GM10266 (cell line): ENCODE results near the gene GET4.

ENCODE experiments used
- DNase-seq: peaks from one replicate; pipeline ENCODE4 v3.0.0; 2012; ENCODE audit errors: extremely low spot score
- TF ChIP-seq, protein P1 (sequence below): IDR thresholded peaks from 2 replicates; pipeline ENCODE4 v1.5.1; 2012; ENCODE audit warnings: mild to moderate bottlenecking, low read depth; ENCODE audit not compliant: control insufficient read depth, insufficient read depth; ENCODE audit errors: missing control alignments

GET4 gene

DNA sequence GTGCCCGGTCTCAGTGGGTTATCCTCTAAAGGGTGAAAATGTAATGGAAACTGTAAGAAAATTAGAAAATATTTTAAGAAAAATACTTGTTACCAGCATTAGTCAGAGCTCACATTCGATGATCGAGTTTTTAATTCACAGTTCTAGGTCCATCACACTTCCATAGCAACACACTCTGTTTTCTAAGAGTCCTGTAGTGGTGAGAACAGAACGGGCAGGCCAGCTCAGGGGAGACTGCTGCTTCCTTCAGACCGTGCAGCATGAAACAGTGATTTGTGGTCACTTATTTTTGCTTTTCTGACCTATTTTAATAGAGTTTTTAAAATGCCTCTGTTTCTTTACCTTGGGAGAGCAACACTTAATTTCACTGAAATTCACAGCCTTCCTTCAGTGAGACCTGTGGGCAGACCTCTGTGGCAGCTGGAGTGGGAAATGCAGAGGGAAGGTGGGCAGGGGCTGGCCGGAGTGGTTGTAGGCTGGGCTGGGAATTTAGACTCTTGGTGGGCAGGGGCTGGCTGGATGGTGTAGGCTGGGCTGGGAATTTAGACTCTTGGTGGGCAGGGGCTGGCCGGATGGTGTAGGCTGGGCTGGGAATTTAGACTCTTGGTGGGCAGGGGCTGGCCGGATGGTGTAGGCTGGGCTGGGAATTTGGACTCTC is 42.6 kb upstream of the GET4 start:
- no peak for DNase-seq
- TF ChIP-seq, protein P1, sequence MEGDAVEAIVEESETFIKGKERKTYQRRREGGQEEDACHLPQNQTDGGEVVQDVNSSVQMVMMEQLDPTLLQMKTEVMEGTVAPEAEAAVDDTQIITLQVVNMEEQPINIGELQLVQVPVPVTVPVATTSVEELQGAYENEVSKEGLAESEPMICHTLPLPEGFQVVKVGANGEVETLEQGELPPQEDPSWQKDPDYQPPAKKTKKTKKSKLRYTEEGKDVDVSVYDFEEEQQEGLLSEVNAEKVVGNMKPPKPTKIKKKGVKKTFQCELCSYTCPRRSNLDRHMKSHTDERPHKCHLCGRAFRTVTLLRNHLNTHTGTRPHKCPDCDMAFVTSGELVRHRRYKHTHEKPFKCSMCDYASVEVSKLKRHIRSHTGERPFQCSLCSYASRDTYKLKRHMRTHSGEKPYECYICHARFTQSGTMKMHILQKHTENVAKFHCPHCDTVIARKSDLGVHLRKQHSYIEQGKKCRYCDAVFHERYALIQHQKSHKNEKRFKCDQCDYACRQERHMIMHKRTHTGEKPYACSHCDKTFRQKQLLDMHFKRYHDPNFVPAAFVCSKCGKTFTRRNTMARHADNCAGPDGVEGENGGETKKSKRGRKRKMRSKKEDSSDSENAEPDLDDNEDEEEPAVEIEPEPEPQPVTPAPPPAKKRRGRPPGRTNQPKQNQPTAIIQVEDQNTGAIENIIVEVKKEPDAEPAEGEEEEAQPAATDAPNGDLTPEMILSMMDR = no peak

DNA sequence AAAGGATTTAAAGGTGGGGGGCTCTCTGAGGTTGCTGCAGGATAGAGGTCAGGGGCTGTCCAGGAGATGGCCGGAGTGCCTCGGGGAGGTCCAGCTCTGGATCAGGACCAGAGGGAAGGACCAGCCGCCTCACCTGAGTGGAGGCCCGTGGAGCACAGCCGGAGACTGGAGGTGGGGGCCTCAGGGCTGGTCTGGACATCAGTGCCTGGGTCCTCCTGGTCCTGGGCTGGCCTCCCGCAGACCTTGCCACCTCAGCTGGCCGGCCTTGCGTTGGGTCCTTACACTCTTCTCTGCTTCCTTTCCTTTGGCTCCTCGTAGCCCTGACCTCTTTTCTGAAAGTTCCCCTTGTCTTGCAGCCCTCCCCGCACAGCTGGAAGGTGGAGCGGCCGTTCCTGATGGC is 42.1 kb upstream of the GET4 start:
- TF ChIP-seq, protein P1 = no peak
- DNase-seq = no peak

DNA sequence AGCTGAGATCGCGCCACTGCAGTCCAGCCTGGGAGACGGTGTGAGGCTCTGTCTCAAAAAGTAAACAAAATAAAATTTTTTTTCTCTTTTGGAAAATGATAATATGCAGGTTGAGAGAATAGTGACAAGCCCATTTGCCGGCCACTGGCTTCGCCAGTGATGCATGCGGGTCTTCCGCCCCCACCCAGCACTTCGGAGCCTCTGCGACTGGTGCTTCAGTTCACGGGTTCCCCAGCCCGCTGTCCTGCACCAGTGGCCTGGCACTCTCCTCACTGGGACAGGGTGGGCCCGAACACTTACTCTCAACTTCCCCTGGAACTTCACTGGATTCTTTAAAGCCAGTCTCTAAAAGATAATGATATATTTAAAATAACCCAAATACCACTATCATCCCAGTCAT is 41.3 kb upstream of the GET4 start:
- no peak for DNase-seq
- TF ChIP-seq, protein P1 = no peak

DNA sequence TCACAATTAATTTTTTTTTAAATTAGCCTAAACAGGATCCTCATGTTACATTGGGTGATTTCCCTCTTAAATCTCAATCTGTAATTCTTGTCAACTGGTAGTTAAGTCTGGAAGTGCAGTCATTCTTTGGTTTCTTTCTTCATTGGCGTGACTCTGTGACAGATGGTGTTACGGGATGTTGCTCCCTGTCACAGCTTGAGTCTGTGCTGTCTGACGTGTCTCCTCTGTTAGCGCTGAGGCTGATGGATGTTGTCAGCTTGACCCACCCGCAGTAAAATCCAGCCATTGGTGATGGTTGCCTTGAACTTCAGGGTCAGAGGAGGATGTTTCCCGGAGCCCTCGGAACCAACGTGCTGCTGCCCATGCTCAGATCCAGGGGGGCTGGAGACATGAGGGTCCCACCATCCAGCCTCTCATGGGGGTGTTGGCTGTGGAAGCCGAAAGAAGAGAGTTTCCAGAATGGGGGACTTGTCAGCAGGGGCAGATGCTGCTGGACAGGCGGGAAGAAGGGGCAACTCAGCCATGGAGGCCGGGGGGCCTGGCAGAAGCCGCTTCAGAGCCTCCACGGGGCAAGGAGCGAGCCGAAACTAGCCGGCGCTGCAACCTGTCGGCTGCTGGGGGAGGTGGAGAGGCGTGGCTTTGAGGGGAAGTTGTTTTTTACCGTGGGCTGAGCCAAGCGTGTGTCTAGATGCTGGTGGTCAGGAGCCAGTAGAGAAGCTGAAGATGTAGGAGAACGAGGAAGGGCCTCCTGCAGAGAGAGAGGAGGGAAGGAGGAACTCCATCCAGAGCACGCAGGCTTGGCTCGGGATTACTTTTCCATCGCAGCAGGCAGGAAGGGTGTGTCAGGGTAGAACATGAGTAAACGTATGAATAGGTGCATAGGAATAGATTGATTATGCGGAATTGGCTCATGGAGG is 40.6 kb upstream of the GET4 start:
- TF ChIP-seq, protein P1 = no peak
- DNase-seq = no peak

DNA sequence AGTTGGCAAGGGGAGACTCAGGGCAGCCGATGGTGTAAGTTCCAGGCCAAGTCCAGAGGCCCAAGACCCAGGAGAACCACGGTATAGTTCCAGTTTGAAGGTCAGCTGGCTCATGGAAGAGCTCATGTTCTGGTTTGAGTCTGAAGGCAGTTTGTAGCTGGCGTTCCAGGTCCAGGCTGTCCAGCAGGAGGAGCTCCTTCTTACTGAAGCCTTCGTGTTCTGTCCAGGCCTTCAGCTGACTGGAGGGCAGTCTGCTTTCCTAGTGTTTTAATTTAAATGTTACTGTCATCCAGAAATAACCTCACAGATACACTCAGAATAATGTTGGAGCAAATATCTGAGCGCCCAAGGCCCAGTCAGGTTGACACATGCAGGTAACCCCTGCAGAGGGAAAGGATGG is 39.9 kb upstream of the GET4 start:
- TF ChIP-seq, protein P1 = no peak
- DNase-seq = no peak

DNA sequence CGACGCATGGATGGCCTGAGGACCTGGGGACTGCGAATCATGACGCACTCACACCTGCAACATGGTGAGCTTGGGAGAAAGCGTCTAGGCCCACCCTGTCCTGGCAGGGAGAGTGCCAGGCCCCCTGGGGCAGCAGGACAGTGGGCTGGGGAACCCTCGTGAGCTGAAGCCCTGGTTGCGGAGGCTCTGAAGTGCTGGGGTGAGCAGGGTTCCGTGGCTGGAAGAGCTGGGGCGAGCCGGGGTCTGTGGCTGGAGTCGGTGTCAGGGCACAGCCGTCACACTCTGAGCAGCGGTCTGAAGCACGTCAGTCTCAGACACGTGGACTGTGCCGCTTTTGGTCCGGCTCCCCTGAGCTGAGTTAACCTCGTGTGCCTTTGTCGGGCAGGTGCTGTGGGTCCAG is 39.4 kb upstream of the GET4 start:
- TF ChIP-seq, protein P1 = no peak

More for the DNA sequence above, 39.4 kb upstream of the GET4 start:
- no peak for DNase-seq
